Activated naive CD8-positive, alpha-beta T cell (primary cell): ENCODE measurements around the gene SPATA21.

Source experiments
- H3K27ac Mint-ChIP-seq: one replicate; pipeline ENCODE4 v1.8.0; 2021; ENCODE audit warnings: mixed read lengths
- H3K27me3 Mint-ChIP-seq: one replicate; pipeline ENCODE4 v1.8.0; 2021; ENCODE audit warnings: mixed read lengths
- H3K36me3 Mint-ChIP-seq: one replicate; pipeline ENCODE4 v1.8.0; 2021; ENCODE audit warnings: mixed read lengths
- H3K4me1 Mint-ChIP-seq: one replicate; pipeline ENCODE4 v1.8.0; 2021; ENCODE audit warnings: low read depth, mixed read lengths
- H3K4me3 Mint-ChIP-seq: one replicate; pipeline ENCODE4 v1.8.0; 2021; ENCODE audit warnings: mild to moderate bottlenecking, mixed read lengths
- H3K9me3 Mint-ChIP-seq: one replicate; pipeline ENCODE4 v1.8.0; 2021; ENCODE audit warnings: low read depth, mixed read lengths

Gene SPATA21

GRCh38 chr1:16441282-16441665 is 4.0 kb upstream of the SPATA21 start:
- peaks cover 40% of the 10 kb centered on the region for H3K4me1 Mint-ChIP-seq
- H3K27ac Mint-ChIP-seq: peak overlapping the region; percentile 89
- peaks cover 2% of the 10 kb centered on the region for H3K36me3 Mint-ChIP-seq
- H3K27me3 Mint-ChIP-seq: no peaks in the 10 kb centered on the region
- H3K9me3 Mint-ChIP-seq: no peaks in the 10 kb centered on the region
- peak overlapping the region; percentile 94 for H3K4me3 Mint-ChIP-seq

DNA sequence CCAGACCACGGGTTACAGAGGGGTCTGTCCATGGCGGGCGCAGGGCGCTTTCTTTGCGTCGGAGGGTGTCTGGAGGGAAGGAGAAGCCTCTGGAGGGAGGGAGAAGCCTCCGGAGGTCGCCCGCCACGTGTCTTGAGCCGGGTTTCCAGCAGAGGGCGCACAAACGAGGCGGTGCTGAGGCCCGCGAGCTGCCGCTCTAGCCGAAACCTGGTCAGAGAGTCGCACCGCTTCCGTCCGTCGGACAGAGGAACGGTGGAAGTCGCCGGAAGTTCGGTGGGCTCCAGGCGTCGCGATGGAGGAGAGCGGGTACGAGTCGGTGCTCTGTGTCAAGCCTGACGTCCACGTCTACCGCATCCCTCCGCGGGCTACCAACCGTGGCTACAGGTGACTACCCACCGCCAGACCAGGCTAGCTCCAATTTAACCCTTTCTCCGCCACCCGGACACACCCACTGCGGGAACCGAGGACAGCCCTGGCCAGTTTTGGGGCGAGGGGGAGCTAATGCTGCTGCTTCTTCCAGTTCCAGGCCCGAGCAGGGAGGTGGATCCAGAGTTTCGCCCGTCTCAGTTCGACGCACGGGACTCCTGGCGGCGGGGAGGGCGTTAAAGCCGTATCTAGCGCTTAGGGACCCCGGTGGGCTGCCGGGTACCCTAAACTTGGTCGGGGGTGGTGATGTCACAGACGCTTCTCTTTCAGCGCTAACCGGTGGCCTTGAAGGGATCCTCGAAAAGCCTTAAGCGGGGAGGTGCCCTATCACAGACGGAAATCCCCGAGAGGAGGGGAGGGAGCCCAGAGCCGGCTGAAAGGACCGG is 3.5 kb upstream of the SPATA21 start, which contains the start of gene NECAP2:
NECAP2 (plus strand) TSS at position 255 of the 812 bp plus-strand sequence; CDS start at position 293, 38 bp downstream.
- H3K4me3 Mint-ChIP-seq: peak within 1 kb of the TSS; percentile 94
- no peaks in the 10 kb centered on the region for H3K9me3 Mint-ChIP-seq
- peaks cover 37% of the 10 kb centered on the region for H3K4me1 Mint-ChIP-seq
- H3K36me3 Mint-ChIP-seq: peaks cover 2% of the 10 kb centered on the region
- peak within 1 kb of the TSS; percentile 89 for H3K27ac Mint-ChIP-seq
- H3K27me3 Mint-ChIP-seq: no peaks in the 10 kb centered on the region

DNA sequence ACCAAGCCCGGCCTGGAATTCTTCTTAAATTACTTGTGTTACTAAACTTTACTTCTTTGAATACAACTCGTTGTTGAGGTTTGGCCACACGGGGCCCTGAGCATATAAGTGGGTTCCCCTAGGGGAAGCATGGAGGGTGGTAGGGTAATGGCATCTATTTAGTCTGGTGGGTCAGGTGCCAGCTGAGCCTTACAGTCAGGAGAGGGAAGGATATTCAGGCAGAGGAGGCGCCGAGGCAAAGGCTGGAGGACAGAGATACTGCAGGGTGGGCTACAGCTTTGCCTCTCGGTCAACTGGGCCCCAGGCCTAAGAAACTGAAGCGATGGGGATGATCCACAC is 2.9 kb upstream of the SPATA21 start:
- Mint-ChIP-seq H3K27me3 (no peaks in the 10 kb centered on the region), H3K36me3 (peaks cover 2% of the 10 kb centered on the region), H3K27ac (peak overlapping the region; percentile 89), H3K4me1 (peaks cover 37% of the 10 kb centered on the region), H3K9me3 (no peaks in the 10 kb centered on the region), H3K4me3 (peak overlapping the region; percentile 94)

DNA sequence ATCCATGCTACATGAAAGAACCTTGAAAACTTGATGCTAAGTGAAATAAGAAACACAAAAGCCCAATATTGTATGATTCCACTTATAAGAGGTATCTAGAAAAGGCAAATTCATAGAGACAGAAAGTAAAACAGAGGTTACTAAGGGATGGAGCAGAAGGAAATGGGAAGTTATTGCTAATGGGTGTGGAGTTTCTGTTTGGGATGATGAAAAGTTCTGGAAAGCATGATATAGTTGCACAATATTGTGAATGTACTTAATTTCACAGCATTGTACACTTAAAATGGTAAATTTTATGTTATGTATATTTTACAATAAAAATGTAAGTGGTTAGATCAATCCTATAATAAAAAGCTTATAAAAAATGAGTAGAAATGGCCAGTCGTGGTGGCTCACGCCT is 1.7 kb upstream of the SPATA21 start:
- H3K27me3 Mint-ChIP-seq: no peaks in the 10 kb centered on the region
- no peak overlapping the region for H3K27ac Mint-ChIP-seq
- peak overlapping the region; percentile 22 for H3K4me3 Mint-ChIP-seq
- H3K4me1 Mint-ChIP-seq: peaks cover 31% of the 10 kb centered on the region
- H3K9me3 Mint-ChIP-seq: no peaks in the 10 kb centered on the region
- peaks cover 2% of the 10 kb centered on the region for H3K36me3 Mint-ChIP-seq

GRCh38 chr1:16438516-16438915 is 1.3 kb upstream of the SPATA21 start:
- Mint-ChIP-seq H3K27ac (no peak overlapping the region), H3K9me3 (no peaks in the 10 kb centered on the region), H3K4me3 (peak overlapping the region; percentile 22), H3K27me3 (no peaks in the 10 kb centered on the region), H3K4me1 (peaks cover 28% of the 10 kb centered on the region), H3K36me3 (peaks cover 2% of the 10 kb centered on the region)

DNA sequence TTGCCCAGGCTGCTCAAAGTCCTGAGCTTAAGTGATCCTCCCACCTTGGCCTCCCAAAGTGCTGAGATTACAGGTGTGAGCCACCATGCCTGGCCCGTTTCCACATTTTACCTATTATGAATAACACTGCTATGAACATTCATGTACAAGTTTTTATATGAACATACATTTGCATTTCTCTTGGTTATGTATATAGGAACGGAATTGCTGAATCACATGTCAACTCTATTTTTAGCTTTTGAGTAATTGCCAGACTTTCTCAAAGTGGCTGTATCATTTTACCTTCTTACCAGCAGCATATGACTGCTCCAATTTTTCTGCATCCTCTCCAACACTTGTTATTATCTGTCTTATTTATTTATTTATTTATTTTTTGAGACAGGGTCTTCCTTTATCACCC is 2.7 kb downstream of the SPATA21 start:
- no peaks in the 10 kb centered on the region for H3K4me1 Mint-ChIP-seq
- H3K9me3 Mint-ChIP-seq: no peaks in the 10 kb centered on the region
- no peak overlapping the region for H3K27ac Mint-ChIP-seq
- no peaks in the 10 kb centered on the region for H3K27me3 Mint-ChIP-seq
- H3K4me3 Mint-ChIP-seq: no peak overlapping the region
- H3K36me3 Mint-ChIP-seq: no peaks in the 10 kb centered on the region

- no peaks in the 10 kb centered on the region for H3K27me3 Mint-ChIP-seq
- H3K4me3 Mint-ChIP-seq: no peak overlapping the region
- no peak overlapping the region for H3K27ac Mint-ChIP-seq
- H3K4me1 Mint-ChIP-seq: no peaks in the 10 kb centered on the region
- no peaks in the 10 kb centered on the region for H3K36me3 Mint-ChIP-seq
- no peaks in the 10 kb centered on the region for H3K9me3 Mint-ChIP-seq
Measured at GRCh38 chr1:16434007-16434406, 3.2 kb downstream of the SPATA21 start.

DNA sequence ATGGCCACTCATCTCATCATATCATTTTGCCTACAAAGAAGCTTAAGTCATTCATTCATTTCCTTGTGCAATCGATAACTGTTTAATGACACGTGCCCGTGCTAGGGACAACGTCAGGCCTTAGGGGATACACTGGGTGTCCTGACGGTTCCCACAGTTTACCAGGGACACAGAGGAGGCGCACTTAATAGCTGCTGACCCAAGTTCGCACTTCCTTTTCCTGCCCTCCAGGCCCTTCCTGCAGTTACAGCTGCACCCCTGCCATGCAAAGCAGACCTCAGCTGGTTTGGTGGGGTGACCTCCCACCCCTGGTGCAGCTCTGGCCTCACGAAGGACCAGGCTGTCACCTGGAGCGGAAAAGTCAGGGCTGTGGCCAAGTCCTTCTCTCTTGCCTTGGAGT is 4.2 kb downstream of the SPATA21 start:
- Mint-ChIP-seq H3K36me3 (no peaks in the 10 kb centered on the region), H3K27me3 (no peaks in the 10 kb centered on the region)

DNA sequence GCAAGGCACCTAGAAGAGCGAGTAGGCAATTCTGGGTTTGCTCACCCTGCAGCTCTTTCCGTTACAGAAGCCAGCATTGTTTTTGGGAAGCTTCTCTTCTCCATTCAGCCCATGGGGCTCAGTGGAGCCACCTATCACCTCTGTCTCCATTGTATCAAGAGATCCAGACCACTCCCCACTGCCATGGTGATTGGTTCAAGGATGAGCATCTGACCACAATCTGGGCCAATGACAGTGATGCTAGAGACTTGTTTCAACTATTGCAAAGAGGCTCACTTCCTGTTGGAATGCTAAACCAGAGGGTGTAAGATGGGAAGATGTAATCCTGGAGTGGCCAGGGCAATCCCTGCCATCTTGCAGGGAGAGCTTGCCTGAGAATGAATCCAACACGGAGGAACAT is 6.6 kb downstream of the SPATA21 start:
- H3K4me1 Mint-ChIP-seq: no peaks in the 10 kb centered on the region
- H3K4me3 Mint-ChIP-seq: no peak overlapping the region
- no peak overlapping the region for H3K27ac Mint-ChIP-seq
- H3K9me3 Mint-ChIP-seq: no peaks in the 10 kb centered on the region
- H3K27me3 Mint-ChIP-seq: no peaks in the 10 kb centered on the region
- no peaks in the 10 kb centered on the region for H3K36me3 Mint-ChIP-seq

More for the DNA sequence above, 4.2 kb downstream of the SPATA21 start:
- Mint-ChIP-seq H3K9me3 (no peaks in the 10 kb centered on the region), H3K27ac (no peak overlapping the region), H3K4me1 (no peaks in the 10 kb centered on the region), H3K4me3 (no peak overlapping the region)

GRCh38 chr1:16425125-16426025 is 11.8 kb downstream of the SPATA21 start:
- Mint-ChIP-seq H3K27me3 (no peaks in the 10 kb centered on the region), H3K27ac (no peak overlapping the region), H3K9me3 (no peaks in the 10 kb centered on the region), H3K4me3 (no peak overlapping the region), H3K36me3 (peaks cover 2% of the 10 kb centered on the region), H3K4me1 (peaks cover 14% of the 10 kb centered on the region)

DNA sequence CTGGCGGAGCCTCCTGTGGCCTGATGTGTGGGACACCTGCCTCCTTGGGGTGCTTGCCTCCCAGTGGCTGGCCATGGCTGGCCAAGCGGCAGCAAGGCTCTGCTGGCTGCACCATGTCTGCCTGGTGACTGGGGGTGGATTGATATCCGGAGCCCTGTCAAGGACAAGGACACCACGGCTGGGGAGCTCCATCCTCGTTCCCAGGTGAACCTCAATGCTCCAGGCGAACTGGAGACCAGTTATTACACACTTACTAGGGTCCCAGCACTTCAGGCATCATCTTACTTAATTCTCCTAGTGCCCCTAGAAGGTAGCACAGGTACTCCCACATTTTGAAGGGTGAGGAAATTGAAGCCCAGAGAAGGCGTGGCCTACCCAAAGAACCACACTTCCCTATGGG is 15.2 kb downstream of the SPATA21 start:
- H3K9me3 Mint-ChIP-seq: no peaks in the 10 kb centered on the region
- no peak overlapping the region for H3K4me3 Mint-ChIP-seq
- peaks cover 2% of the 10 kb centered on the region for H3K36me3 Mint-ChIP-seq
- peaks cover 32% of the 10 kb centered on the region for H3K4me1 Mint-ChIP-seq
- no peaks in the 10 kb centered on the region for H3K27me3 Mint-ChIP-seq
- H3K27ac Mint-ChIP-seq: no peak overlapping the region

- H3K9me3 Mint-ChIP-seq: no peaks in the 10 kb centered on the region
- H3K36me3 Mint-ChIP-seq: peaks cover 2% of the 10 kb centered on the region
- H3K4me1 Mint-ChIP-seq: peaks cover 32% of the 10 kb centered on the region
- peak overlapping the region; percentile 84 for H3K27ac Mint-ChIP-seq
- H3K27me3 Mint-ChIP-seq: no peaks in the 10 kb centered on the region
- no peak overlapping the region for H3K4me3 Mint-ChIP-seq
Measured at GRCh38 chr1:16421201-16421600, 16.0 kb downstream of the SPATA21 start.

DNA sequence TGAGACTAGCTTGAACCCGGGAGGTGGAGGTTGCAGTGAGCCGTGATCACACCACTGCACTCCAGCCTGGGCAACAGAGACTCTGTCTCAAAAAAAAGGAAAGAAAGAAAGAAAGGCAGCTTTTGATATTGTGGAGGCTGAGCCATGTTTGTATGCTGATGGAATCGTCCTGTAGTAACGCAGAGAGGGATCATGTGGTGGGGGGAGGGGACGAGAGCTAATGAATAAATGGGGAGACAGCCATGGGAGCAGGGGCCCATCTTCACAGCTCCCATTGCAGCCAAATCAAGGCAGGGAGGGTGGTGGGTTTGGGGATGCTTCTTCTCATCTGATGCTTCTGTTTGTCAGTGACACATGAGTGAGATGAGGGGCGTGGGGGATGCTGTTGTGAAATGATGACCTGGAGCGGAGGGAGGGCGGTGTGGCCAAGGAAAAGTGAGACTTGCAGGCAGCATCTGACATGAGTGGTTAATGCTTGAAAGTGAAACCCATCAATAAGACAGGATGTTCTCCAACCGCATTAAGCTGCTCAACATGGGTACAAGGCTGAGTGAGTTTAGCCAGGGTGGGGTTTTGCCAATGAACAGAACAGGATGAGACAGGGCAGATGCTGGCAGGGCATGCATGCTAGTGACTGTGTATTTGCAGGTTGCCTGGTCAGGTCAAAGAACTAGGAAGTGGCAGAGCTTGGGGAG is 16.7 kb downstream of the SPATA21 start:
- Mint-ChIP-seq H3K4me3 (peak overlapping the region; percentile 55), H3K9me3 (no peaks in the 10 kb centered on the region), H3K4me1 (peaks cover 32% of the 10 kb centered on the region), H3K36me3 (peaks cover 2% of the 10 kb centered on the region), H3K27ac (peak overlapping the region; percentile 84), H3K27me3 (no peaks in the 10 kb centered on the region)

GRCh38 chr1:16418823-16419425 is 18.3 kb downstream of the SPATA21 start:
- no peaks in the 10 kb centered on the region for H3K27me3 Mint-ChIP-seq
- H3K27ac Mint-ChIP-seq: peak overlapping the region; percentile 75
- H3K4me3 Mint-ChIP-seq: peak overlapping the region; percentile 44
- H3K4me1 Mint-ChIP-seq: peaks cover 32% of the 10 kb centered on the region
- H3K9me3 Mint-ChIP-seq: no peaks in the 10 kb centered on the region
- peaks cover 2% of the 10 kb centered on the region for H3K36me3 Mint-ChIP-seq
